ENCODE data around the gene SYNPO2L. TPM values are rescaled to one million over a fixed set of nuclear protein-coding genes. Genes with fewer than 3 reads are reported as not detected.
"Not testable (repeated sequence)": the region's sequence is repeated elsewhere in the genome, so short reads cannot be mapped to it uniquely, and the experiment has no call there.

Gene SYNPO2L
- total and polyA plus RNA-seq, 2 donors (not counting 1 experiment from before 2014, with no cell fraction given): under 0.01 to 0.27 TPM

- not testable (repeated sequence) for H3K4me2 ChIP-seq (ENCODE audit: extremely low read depth, insufficient read depth, low read length)
These were observed 33.8 kb upstream of the SYNPO2L start for GRCh38 chr10:73689596-73689995.

GRCh38 chr10:73687641-73688040 is 31.8 kb upstream of the SYNPO2L start:
- not testable (repeated sequence) for H3K4me2 ChIP-seq (ENCODE audit: extremely low read depth, insufficient read depth, low read length); H4K20me1 ChIP-seq (ENCODE audit: control insufficient read depth, extremely low read depth, insufficient read depth, low read length); H3K4me1 ChIP-seq (ENCODE audit: control insufficient read depth, extremely low read depth, insufficient read depth, low read length); H2AFZ ChIP-seq (ENCODE audit: low read length); H3K4me3 ChIP-seq (replicated peaks in 1 of 4; ENCODE audit: control extremely low read depth in 1 of 4, insufficient read depth in 1 of 4, low read depth in 3 of 4, low read length in 4 of 4); H3K9ac ChIP-seq (ENCODE audit: insufficient read depth, low read length); H3K27ac ChIP-seq (ENCODE audit: insufficient read depth, low read length); H3K79me2 ChIP-seq (ENCODE audit: control insufficient read depth, insufficient read depth, low read length); H3K36me3 ChIP-seq (ENCODE audit: control insufficient read depth, insufficient read depth, low read length); DNase-seq (ENCODE audit: low read depth in 2 of 2); H3K27me3 ChIP-seq (ENCODE audit: control insufficient read depth, insufficient read depth, low read length); H3K9me3 ChIP-seq (ENCODE audit: control insufficient read depth, insufficient read depth, low read depth, low read length)

More at GRCh38 chr10:73689596-73689995, 33.8 kb upstream of the SYNPO2L start:
- H3K9me3 ChIP-seq (ENCODE audit: control insufficient read depth, insufficient read depth, low read depth, low read length); H3K4me3 ChIP-seq (replicated peaks in 1 of 4; ENCODE audit: control extremely low read depth in 1 of 4, insufficient read depth in 1 of 4, low read depth in 3 of 4, low read length in 4 of 4); DNase-seq (ENCODE audit: low read depth in 2 of 2); H3K9ac ChIP-seq (ENCODE audit: insufficient read depth, low read length); H3K4me1 ChIP-seq (ENCODE audit: control insufficient read depth, extremely low read depth, insufficient read depth, low read length); H3K36me3 ChIP-seq (ENCODE audit: control insufficient read depth, insufficient read depth, low read length); H2AFZ ChIP-seq (ENCODE audit: low read length); H3K27me3 ChIP-seq (ENCODE audit: control insufficient read depth, insufficient read depth, low read length); H4K20me1 ChIP-seq (ENCODE audit: control insufficient read depth, extremely low read depth, insufficient read depth, low read length); H3K79me2 ChIP-seq (ENCODE audit: control insufficient read depth, insufficient read depth, low read length); H3K27ac ChIP-seq (ENCODE audit: insufficient read depth, low read length): not testable (repeated sequence)

- not testable (repeated sequence) for H3K9me3 ChIP-seq (ENCODE audit: control insufficient read depth, insufficient read depth, low read depth, low read length)
These were observed 18.7 kb upstream of the SYNPO2L start for GRCh38 chr10:73674546-73674945.

GRCh38 chr10:73668378-73668777 is 12.5 kb upstream of the SYNPO2L start:
- not testable (repeated sequence) for DNase-seq (ENCODE audit: low read depth in 2 of 2); H3K9ac ChIP-seq (ENCODE audit: insufficient read depth, low read length); H2AFZ ChIP-seq (ENCODE audit: low read length); H4K20me1 ChIP-seq (ENCODE audit: control insufficient read depth, extremely low read depth, insufficient read depth, low read length); H3K4me2 ChIP-seq (ENCODE audit: extremely low read depth, insufficient read depth, low read length); H3K27ac ChIP-seq (ENCODE audit: insufficient read depth, low read length); H3K27me3 ChIP-seq (ENCODE audit: control insufficient read depth, insufficient read depth, low read length); H3K9me3 ChIP-seq (ENCODE audit: control insufficient read depth, insufficient read depth, low read depth, low read length); H3K79me2 ChIP-seq (ENCODE audit: control insufficient read depth, insufficient read depth, low read length); H3K4me1 ChIP-seq (ENCODE audit: control insufficient read depth, extremely low read depth, insufficient read depth, low read length); H3K4me3 ChIP-seq (replicated peaks in 1 of 4; ENCODE audit: control extremely low read depth in 1 of 4, insufficient read depth in 1 of 4, low read depth in 3 of 4, low read length in 4 of 4); H3K36me3 ChIP-seq (ENCODE audit: control insufficient read depth, insufficient read depth, low read length)

More at GRCh38 chr10:73674546-73674945, 18.7 kb upstream of the SYNPO2L start:
- not testable (repeated sequence) for H3K27me3 ChIP-seq (ENCODE audit: control insufficient read depth, insufficient read depth, low read length); H3K36me3 ChIP-seq (ENCODE audit: control insufficient read depth, insufficient read depth, low read length); H2AFZ ChIP-seq (ENCODE audit: low read length); DNase-seq (ENCODE audit: low read depth in 2 of 2); H3K4me3 ChIP-seq (replicated peaks in 1 of 4; ENCODE audit: control extremely low read depth in 1 of 4, insufficient read depth in 1 of 4, low read depth in 3 of 4, low read length in 4 of 4); H3K79me2 ChIP-seq (ENCODE audit: control insufficient read depth, insufficient read depth, low read length); H3K4me2 ChIP-seq (ENCODE audit: extremely low read depth, insufficient read depth, low read length); H4K20me1 ChIP-seq (ENCODE audit: control insufficient read depth, extremely low read depth, insufficient read depth, low read length); H3K27ac ChIP-seq (ENCODE audit: insufficient read depth, low read length); H3K4me1 ChIP-seq (ENCODE audit: control insufficient read depth, extremely low read depth, insufficient read depth, low read length); H3K9ac ChIP-seq (ENCODE audit: insufficient read depth, low read length)

- H4K20me1 ChIP-seq (ENCODE audit: control insufficient read depth, extremely low read depth, insufficient read depth, low read length); H2AFZ ChIP-seq (ENCODE audit: low read length); H3K4me1 ChIP-seq (ENCODE audit: control insufficient read depth, extremely low read depth, insufficient read depth, low read length); H3K9ac ChIP-seq (ENCODE audit: insufficient read depth, low read length); H3K4me3 ChIP-seq (replicated peaks in 1 of 4; ENCODE audit: control extremely low read depth in 1 of 4, insufficient read depth in 1 of 4, low read depth in 3 of 4, low read length in 4 of 4); H3K27me3 ChIP-seq (ENCODE audit: control insufficient read depth, insufficient read depth, low read length); H3K4me2 ChIP-seq (ENCODE audit: extremely low read depth, insufficient read depth, low read length); H3K36me3 ChIP-seq (ENCODE audit: control insufficient read depth, insufficient read depth, low read length); H3K79me2 ChIP-seq (ENCODE audit: control insufficient read depth, insufficient read depth, low read length); H3K27ac ChIP-seq (ENCODE audit: insufficient read depth, low read length); H3K9me3 ChIP-seq (ENCODE audit: control insufficient read depth, insufficient read depth, low read depth, low read length): not testable (repeated sequence)
- DNase-seq (ENCODE audit: low read depth in 2 of 2): peak in 1 of 2 donors; percentile 55
These were observed 10.5 kb upstream of the SYNPO2L start for GRCh38 chr10:73666153-73666809.

- DNase-seq (ENCODE audit: low read depth in 2 of 2); H3K4me1 ChIP-seq (ENCODE audit: control insufficient read depth, extremely low read depth, insufficient read depth, low read length); H4K20me1 ChIP-seq (ENCODE audit: control insufficient read depth, extremely low read depth, insufficient read depth, low read length); H3K36me3 ChIP-seq (ENCODE audit: control insufficient read depth, insufficient read depth, low read length); H3K4me3 ChIP-seq (replicated peaks in 1 of 4; ENCODE audit: control extremely low read depth in 1 of 4, insufficient read depth in 1 of 4, low read depth in 3 of 4, low read length in 4 of 4); H2AFZ ChIP-seq (ENCODE audit: low read length); H3K4me2 ChIP-seq (ENCODE audit: extremely low read depth, insufficient read depth, low read length); H3K27me3 ChIP-seq (ENCODE audit: control insufficient read depth, insufficient read depth, low read length); H3K9me3 ChIP-seq (ENCODE audit: control insufficient read depth, insufficient read depth, low read depth, low read length); H3K27ac ChIP-seq (ENCODE audit: insufficient read depth, low read length); H3K9ac ChIP-seq (ENCODE audit: insufficient read depth, low read length); H3K79me2 ChIP-seq (ENCODE audit: control insufficient read depth, insufficient read depth, low read length): not testable (repeated sequence)
These were observed 9.8 kb upstream of the SYNPO2L start for GRCh38 chr10:73665581-73665980.

Data from fibroblast of lung (primary cell).